GM11168 (cell line): Measurements from ENCODE around the gene SYNM.

Experiments
- in situ Hi-C: fragments of 300-500 bp; cut with MboI; formaldehyde crosslinking; loops from one replicate; pipeline ENCODE4 v1.12.0; 2022; ENCODE audit warnings: low sequenced_read_pairs; ENCODE audit not compliant: unreplicated experiment

Gene SYNM

DNA sequence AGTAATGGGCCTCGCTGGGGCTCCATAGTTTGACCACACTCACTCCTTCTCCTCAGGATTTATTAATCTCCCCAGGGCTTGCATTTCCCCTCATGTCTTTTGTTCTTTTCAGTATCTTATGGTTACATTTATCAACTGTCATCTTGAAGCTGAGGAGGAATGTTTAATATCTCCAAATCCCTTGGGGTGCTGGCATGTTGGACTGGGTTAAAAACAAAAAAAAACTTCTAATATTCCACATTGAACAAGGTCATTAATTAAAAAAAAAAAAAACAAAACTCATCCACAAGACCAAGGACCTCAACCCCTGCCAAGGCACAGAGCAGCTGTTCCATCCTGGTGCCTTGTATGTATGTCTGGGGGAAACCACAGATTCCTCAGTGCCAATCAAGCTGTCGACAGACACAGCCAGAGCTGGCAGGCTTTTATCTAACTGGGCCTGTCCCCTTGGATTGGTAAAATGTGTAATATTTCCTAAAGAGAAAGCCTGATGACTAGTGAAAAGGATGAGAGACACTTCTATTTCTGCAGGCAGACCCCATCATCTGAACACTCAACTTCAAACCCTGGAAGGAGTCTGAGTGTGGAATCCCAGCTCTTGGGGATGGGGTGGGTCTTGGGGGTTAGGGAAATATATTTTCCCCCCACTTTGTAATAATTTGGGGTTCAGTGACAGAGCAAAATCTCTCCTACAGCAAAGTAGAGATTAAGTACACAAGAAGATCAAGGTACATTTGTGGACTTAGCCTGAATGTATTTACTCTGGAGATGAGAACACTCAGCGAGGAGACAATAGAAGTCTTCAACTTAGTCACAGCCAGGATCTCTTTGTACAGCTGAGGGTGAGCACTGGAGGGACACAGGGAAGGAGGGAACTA is 75.4 kb downstream of the SYNM start:
- in situ Hi-C loops: no loop called here

DNA sequence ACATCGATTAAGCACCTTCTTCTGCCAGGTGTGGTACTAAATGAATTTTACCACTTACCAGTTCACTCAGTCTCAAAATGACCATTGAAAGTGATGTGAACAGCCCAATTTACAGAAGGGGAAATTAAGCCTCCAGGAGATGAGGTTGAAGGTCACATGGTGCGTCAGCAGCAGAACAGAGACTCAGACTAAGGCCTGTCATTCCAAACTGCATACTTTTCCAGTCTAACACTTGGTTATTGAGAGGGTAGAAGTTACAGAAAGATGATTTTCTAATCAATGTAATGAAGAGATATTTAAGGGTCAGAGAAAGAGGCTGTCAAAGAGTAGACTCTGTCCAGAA is 76.1 kb downstream of the SYNM start:
- in situ Hi-C loops: no loop called here

DNA sequence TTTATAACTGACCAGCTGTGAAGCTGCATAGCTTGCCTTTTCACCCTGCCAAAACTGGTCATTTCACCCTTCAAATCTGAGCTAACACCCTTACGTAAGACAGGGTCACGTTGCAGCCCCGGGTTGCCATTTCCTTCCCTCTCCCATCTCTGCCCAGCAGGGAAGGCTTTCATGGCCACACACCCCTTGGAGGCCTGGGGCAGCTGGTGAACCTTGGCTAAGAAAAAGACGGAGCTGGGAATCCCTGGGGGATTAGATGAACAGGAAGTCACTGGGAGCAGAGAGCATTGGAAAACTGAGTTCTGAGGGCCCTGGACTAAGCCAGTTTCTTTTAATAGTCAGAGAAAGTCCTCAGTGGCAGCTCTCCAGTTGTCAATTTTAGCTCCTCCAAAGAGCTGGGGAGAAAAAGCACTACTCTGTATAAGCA is 76.7 kb downstream of the SYNM start:
- in situ Hi-C loops: no loop called here

DNA sequence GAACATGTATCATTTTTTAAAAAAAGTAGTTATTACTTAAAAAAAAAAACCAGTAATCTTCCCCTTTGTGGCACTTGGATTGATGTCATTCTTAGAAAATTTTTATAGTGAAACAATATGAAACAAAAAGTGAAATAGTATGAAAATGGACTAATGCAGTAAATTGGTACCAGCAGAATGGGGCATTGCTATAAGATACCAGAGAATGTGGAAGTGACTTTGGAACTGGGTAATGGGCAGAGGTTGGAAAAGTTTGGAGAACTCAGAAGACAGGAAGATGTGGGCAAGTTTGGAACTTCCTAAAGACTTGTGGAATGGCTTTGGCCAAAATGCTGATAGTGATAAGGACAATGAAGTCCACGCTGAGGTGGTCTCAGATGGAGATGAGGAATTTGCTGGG is 77.9 kb downstream of the SYNM start:
- in situ Hi-C loops: no loop called here
